GM20000 (cell line): ENCODE data around the gene BPIFA1.

Source experiments
- DNase-seq: peaks from one replicate; pipeline ENCODE4 v3.0.0; 2012; ENCODE audit warnings: low spot score
- CTCF ChIP-seq: IDR thresholded peaks from 2 replicates; pipeline ENCODE4 v1.5.1; 2012; ENCODE audit warnings: mild to moderate bottlenecking, control low read depth; ENCODE audit errors: extremely low read depth, missing control alignments

BPIFA1 gene

GRCh38 chr20:33202451-33202850, 33.3 kb upstream of the BPIFA1 start:
- no peak for TF ChIP-seq CTCF
- DNase-seq = no peak

GRCh38 chr20:33203444-33203843, 32.4 kb upstream of the BPIFA1 start:
- DNase-seq = no peak

GRCh38 chr20:33209789-33210188, 26.0 kb upstream of the BPIFA1 start:
- DNase-seq = peak; percentile 63
- TF ChIP-seq CTCF = no peak

More at GRCh38 chr20:33203444-33203843, 32.4 kb upstream of the BPIFA1 start:
- no peak for TF ChIP-seq CTCF

- no peak for DNase-seq
- TF ChIP-seq CTCF = no peak
Observed at GRCh38 chr20:33210371-33210770, 25.4 kb upstream of the BPIFA1 start.

GRCh38 chr20:33211817-33212424, 23.9 kb upstream of the BPIFA1 start:
- peak; percentile 15 for TF ChIP-seq CTCF
- DNase-seq = peak; percentile 56

GRCh38 chr20:33217052-33217451, 18.7 kb upstream of the BPIFA1 start, which contains the start of gene BPIFA3:
Gene BPIFA3 (plus strand): TSS chr20:33217352. CDS start chr20:33217537, 185 bp downstream.
- no peak for TF ChIP-seq CTCF
- DNase-seq = no peak

- TF ChIP-seq CTCF = no peak
- DNase-seq = no peak
Observed at GRCh38 chr20:33224399-33224798, 11.4 kb upstream of the BPIFA1 start.
